ENCODE results near the gene CTNNA3.

Gene CTNNA3

DNA sequence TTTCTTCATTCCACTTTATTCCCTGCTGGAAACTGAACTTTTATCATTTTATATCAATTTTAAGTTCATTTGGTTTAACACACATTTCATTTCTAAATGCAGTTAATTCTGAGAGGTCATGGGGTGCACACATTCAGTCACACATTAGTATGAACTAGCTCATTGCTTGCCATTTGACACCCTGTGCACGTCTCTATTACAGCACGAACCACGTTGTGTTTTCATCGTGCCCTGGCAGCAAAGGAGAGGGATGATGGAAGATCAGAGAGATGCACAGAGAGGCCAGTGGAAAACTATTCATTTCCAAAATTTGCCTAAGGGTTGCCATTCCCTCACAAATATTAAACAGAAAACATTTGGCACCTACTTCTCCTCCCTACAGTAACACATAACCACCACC, 45.4 kb downstream of the CTNNA3 start:
- Histone ChIP-seq H3K4me1 (ENCODE audit: control insufficient read depth, low read length) (no peaks in the 10 kb centered on the region), H3K4me3 (ENCODE audit: low read length) (no peak overlapping the region), H3K27ac (ENCODE audit: low read depth, low read length) (no peak overlapping the region), H3K36me3 (ENCODE audit: control insufficient read depth, low read length) (no peaks in the 10 kb centered on the region), H3F3A (ENCODE audit: control insufficient read depth, insufficient read depth) (no peaks in the 10 kb centered on the region), H3K79me2 (ENCODE audit: control insufficient read depth, low read length) (no peaks in the 10 kb centered on the region), H3K9me2 (replicated peaks; ENCODE audit: control insufficient read depth, low read length) (no peaks in the 10 kb centered on the region), H3K27me3 (ENCODE audit: control insufficient read depth, low read length) (0 out of 2 replicates have a peak, but pooled peaks cover 4% of the 10 kb centered on the region), H4K20me1 (ENCODE audit: control insufficient read depth, insufficient read depth, low read depth, low read length) (no peaks in the 10 kb centered on the region), H3K9me3 (ENCODE audit: control insufficient read depth, insufficient read depth, low read length) (no peaks in the 10 kb centered on the region), H3K4me2 (ENCODE audit: low read length) (no peak overlapping the region)
- TF ChIP-seq, protein P1, sequence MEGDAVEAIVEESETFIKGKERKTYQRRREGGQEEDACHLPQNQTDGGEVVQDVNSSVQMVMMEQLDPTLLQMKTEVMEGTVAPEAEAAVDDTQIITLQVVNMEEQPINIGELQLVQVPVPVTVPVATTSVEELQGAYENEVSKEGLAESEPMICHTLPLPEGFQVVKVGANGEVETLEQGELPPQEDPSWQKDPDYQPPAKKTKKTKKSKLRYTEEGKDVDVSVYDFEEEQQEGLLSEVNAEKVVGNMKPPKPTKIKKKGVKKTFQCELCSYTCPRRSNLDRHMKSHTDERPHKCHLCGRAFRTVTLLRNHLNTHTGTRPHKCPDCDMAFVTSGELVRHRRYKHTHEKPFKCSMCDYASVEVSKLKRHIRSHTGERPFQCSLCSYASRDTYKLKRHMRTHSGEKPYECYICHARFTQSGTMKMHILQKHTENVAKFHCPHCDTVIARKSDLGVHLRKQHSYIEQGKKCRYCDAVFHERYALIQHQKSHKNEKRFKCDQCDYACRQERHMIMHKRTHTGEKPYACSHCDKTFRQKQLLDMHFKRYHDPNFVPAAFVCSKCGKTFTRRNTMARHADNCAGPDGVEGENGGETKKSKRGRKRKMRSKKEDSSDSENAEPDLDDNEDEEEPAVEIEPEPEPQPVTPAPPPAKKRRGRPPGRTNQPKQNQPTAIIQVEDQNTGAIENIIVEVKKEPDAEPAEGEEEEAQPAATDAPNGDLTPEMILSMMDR (IDR thresholded peaks at IDR 0.05; ENCODE audit: low read depth, low read length, poor library complexity, severe bottlenecking) = no peak
- no peak for TF ChIP-seq EZH2phosphoT487 (IDR thresholded peaks at IDR 0.05; ENCODE audit: borderline replicate concordance, low read length)

DNA sequence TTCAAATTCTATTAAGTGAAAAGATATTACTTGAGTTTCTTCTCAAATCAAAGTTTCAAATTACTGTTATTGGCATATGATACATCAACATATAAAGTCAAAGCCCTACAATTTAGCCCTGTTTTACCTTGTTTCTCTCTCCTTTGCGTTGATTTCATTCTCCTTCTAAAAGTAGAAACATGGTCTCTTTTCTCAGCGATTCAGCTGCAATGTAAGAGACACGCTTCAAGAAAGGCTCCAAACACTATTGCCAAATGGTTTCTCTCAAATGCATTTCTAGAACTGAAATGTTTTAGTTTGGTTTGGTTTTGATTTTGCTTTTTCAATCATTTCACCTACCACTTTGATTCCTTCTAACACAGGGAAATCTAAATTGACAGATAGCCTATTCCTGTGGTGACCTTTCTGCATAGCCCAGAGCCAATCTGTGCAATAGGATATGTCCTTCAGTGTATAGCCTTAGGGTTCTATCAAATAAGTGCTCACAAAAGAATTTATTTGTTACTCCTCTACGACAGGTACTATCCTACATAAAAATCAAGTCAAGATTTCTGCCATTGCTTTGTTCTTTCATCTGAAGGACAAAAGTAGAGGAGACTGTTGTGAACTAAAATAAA, 47.3 kb downstream of the CTNNA3 start:
- Histone ChIP-seq H3K9me2 (replicated peaks; ENCODE audit: control insufficient read depth, low read length) (no peaks in the 10 kb centered on the region), H3F3A (ENCODE audit: control insufficient read depth, insufficient read depth) (no peaks in the 10 kb centered on the region), H4K20me1 (ENCODE audit: control insufficient read depth, insufficient read depth, low read depth, low read length) (no peaks in the 10 kb centered on the region), H3K27me3 (ENCODE audit: control insufficient read depth, low read length) (0 out of 2 replicates have a peak, but pooled peaks cover 4% of the 10 kb centered on the region), H3K4me1 (ENCODE audit: control insufficient read depth, low read length) (no peaks in the 10 kb centered on the region), H3K9me3 (ENCODE audit: control insufficient read depth, insufficient read depth, low read length) (no peaks in the 10 kb centered on the region), H3K27ac (ENCODE audit: low read depth, low read length) (no peak overlapping the region), H3K36me3 (ENCODE audit: control insufficient read depth, low read length) (no peaks in the 10 kb centered on the region), H3K4me3 (ENCODE audit: low read length) (no peak overlapping the region), H3K79me2 (ENCODE audit: control insufficient read depth, low read length) (no peaks in the 10 kb centered on the region), H3K4me2 (ENCODE audit: low read length) (no peak overlapping the region)
- TF ChIP-seq, protein P1 (IDR thresholded peaks at IDR 0.05; ENCODE audit: low read depth, low read length, poor library complexity, severe bottlenecking) = no peak

DNA sequence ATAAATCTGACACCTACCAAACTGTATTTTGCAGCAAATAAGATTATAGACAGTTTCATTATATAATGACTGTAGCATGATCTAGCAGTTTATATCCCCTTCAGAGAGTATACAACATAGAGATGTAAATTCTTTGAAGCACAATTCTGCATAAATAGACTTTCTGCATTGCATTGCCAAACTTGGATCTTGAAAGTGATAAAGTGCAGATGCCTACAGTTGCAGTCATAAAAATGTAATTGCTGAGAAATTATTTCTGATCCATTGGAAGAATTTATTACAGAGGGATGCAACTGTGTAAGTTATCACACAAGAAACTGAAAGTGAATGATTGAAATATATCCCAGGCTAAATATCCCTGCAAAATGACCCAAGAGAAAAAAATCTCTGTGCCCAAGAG, 65.1 kb downstream of the CTNNA3 start:
- Histone ChIP-seq H3K27ac (ENCODE audit: low read depth, low read length) (no peak overlapping the region), H4K20me1 (ENCODE audit: control insufficient read depth, insufficient read depth, low read depth, low read length) (no peaks in the 10 kb centered on the region), H3K4me2 (ENCODE audit: low read length) (no peak overlapping the region), H3K36me3 (ENCODE audit: control insufficient read depth, low read length) (no peaks in the 10 kb centered on the region), H3F3A (ENCODE audit: control insufficient read depth, insufficient read depth) (no peaks in the 10 kb centered on the region), H3K79me2 (ENCODE audit: control insufficient read depth, low read length) (no peaks in the 10 kb centered on the region), H3K9me3 (ENCODE audit: control insufficient read depth, insufficient read depth, low read length) (no peaks in the 10 kb centered on the region), H3K9me2 (replicated peaks; ENCODE audit: control insufficient read depth, low read length) (no peaks in the 10 kb centered on the region), H3K4me1 (ENCODE audit: control insufficient read depth, low read length) (no peaks in the 10 kb centered on the region), H3K4me3 (ENCODE audit: low read length) (no peak overlapping the region), H3K27me3 (ENCODE audit: control insufficient read depth, low read length) (no peaks in the 10 kb centered on the region)
- TF ChIP-seq, protein P1 (IDR thresholded peaks at IDR 0.05; ENCODE audit: low read depth, low read length, poor library complexity, severe bottlenecking) = no peak
- TF ChIP-seq EZH2phosphoT487 (IDR thresholded peaks at IDR 0.05; ENCODE audit: borderline replicate concordance, low read length) = no peak

Data from DOHH2 (cell line).